ENCODE measurements around the gene AOAH.

AOAH gene

DNA sequence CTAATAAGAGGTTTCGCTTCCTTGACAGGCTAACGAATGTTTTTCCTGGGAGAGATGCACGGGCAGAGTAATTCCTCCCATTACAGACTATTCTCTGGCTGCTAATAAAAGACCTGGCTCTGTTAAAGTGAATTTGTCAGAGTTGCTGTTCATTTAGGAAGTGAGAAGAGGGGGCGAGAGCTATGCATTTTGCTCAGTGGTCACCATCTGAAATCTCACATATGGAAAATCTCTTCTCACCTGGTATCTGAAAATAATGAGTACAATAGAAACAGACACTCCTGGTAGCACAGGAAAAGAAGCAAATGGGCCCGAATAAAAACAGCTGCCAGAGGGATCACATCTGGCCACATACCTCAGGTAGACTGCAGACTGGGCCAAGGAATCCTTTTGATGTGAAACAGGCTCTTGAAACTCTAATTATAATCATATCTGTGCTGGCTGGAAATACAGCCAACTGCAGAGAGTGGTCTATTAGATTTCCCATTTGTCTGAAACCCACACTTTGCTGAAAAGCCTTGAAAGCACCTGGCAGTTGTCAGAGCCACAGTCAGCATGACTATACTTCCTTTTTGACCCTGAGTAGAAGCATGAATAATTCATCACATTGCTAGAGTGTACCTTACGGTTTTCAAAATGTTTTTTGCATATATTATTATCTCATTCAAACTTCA is 33.6 kb downstream of the AOAH start:
- no peak for DNase-seq

DNA sequence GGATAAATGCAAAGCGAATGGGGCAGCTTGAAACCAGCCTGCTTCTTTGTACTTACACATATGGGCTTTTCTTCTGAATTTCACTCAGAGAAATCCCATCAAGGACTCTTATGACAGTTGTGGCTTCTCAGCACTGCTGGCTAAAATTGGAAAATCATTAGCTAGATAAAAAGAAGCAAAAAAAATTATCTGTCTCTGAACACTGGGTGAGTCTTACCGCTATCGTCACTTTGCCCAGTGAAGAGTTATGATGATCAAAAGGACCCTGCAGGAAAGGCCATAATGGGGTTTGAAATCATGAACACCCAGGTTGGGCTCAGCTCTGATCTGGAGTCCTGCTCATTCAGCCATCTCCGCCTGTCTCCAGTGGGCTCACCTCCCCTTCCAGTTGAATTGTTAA is 34.3 kb downstream of the AOAH start:
- DNase-seq = no peak

DNA sequence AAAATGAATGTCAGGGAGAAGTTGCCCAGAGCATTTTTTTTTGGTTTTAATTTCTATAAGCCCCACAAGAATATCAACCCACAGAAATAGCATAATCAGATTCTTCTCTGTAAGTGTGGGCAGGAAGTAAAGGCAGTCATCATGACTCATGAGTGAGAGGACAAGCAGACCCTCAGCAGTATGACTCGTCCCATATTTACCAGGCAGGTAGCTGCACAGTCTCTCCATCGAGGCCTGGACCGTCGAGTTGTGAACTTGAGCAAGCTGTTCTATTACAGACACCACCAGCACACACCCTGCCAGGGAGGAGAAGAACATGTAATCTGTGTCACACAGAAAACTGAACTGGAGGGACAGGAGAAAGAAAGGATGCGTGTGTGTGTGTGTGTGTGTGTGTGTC is 37.8 kb downstream of the AOAH start:
- DNase-seq = peak; percentile 18 to 43

DNA sequence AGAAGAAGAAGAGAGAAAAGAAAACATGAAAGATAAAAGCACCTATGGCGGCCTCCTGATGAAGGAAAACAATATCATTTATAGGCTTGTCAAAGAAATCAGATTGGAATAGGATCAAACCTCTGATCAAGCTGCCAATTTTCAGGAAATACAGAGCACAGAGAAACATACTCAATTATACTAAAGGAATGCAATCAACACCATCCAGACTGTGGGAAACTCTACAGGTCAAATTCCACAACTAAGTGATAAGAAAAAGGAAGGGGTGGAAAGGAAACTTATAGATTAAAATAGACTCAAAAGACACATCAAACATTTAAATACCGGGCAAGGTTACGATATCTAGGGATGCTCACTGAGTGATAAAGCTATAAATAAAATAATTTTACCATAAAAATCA is 39.3 kb downstream of the AOAH start:
- no peak for DNase-seq

DNA sequence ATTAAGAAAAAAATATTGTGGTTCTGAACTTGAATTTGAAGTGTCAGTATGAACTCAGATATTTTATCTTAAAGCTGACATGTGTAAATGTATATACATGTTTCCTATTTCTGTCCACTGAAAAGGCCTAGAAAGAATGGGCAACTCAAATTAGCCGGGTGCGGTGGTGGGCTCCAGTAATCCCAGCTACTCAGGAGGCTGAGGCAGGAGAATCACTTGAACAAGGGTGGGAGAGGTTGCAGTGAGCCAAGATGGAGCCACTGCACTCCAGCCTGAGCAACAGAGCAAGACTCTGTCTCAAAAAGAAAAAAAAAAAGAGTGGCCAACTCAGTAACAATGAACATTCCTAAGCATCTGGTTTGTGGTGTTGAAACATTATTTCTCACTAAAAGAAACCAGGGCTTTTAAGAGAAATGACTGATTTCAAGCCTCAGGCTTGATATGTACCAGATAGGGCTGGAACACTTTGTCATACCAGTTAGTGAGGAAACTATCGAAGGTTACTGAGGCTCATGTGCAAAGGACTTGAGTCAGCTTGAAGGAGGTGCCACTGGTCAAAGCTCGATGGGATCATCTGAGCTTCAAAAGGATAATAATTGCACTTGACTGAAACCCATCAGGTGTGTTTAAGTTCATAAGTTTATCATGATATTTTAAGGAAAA is 40.5 kb downstream of the AOAH start:
- DNase-seq = no peak

DNA sequence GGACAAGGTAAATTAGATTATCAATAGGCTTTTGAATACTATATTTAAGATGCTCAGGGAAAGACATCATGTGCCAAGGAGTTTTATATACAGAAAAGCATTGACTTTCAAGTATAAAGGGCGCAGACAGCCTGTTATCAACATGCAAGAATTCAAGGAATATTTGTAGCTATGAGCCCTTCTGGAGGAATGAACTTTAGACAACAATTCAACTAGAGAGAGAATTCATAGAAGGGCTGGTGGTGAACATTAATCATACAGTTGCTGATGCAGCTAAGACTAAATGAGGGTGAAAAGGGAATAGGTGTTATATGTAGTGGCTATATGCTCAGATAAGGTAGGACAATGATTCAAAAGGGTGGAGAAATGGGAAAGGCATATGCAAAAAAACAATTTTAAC is 41.2 kb downstream of the AOAH start:
- no peak for DNase-seq

DNA sequence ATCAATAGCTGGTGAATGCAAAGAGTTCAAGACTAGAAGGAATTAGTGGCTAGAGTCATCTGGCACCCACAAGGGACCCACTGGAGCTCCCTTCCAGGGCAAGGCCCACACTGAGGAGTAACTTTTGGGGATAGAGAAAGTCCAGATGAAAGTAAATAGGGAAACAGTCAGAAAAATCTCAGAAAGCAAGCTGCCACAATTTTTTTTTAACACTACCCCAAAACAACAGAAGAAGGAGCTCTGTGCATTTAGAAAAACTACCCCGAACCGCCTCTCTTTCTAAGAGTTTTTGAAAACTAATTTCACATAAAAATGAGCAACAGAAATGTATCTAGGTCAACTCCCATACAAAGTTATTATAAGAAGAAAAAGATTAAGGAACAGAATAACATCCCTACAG is 42.2 kb downstream of the AOAH start:
- no peak for DNase-seq

DNA sequence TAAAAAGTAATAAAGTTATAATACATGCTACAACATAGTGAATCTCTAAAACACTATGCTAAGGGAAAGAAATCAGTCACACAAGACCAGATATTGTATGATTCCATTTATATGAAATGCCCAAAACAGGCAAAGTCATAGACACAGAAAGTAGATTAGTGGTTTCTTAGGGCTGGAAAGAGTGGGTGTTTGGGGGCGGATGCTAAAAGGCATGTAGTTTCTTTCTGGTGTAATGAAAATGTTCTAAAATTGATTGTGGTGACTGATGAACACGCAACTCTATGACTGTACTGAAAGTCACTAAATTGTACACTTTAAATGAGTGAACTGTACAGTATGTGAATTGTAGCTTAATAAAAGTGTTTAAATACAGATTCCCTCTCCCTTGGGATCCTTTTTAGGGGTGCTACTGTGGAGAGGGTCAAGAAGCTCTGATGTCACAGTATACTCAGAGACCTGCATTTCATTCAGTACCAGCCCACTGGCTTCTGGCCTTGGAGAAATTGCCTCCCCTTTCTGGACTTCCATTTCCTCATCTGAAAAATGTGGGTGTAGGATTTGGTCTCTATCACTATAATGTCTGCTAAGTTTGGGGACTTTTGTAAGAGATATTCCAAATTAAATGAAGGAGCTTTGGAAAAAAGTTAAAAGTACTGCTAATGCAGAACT is 46.4 kb downstream of the AOAH start:
- peak in 1 of 2 donors; percentile 24 for DNase-seq

DNA sequence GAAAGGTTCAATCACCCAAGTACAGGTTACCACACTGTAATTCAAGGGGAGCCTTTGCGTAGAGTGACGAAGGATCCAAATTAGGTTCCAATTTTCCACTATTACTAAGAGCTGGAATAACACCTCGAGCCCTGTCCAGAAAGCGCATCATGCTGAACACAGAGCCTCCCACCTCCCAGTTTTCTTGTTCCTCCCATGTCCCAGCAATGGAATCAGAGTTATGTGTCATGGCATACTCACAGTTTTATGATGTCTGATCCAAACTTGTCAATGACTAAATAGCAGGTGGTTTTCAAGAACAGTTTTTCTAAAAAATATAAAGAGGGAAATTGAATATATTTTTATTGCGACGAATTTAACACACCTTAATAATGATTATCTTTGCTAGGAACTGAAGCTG is 50.6 kb downstream of the AOAH start:
- DNase-seq = no peak

DNA sequence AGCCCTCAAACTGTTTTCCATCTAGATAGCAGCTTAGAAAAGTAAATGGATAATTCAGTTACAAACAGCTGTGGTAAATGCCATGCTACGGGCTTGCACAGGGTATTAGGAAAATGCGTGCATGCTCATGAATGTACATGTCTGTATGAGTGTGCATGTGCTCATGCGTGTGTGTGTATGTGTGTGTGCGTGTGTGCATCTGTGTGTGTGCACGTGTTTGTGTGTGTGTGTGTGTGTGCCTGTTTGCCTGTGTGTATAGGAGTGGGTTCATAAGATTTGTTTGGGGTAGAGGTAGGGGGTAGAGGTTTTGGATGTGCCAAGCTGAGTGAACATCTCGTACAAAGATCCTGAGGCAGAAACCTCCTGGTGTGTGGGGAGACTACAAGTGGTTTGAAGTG is 52.9 kb downstream of the AOAH start:
- no peak for DNase-seq

DNA sequence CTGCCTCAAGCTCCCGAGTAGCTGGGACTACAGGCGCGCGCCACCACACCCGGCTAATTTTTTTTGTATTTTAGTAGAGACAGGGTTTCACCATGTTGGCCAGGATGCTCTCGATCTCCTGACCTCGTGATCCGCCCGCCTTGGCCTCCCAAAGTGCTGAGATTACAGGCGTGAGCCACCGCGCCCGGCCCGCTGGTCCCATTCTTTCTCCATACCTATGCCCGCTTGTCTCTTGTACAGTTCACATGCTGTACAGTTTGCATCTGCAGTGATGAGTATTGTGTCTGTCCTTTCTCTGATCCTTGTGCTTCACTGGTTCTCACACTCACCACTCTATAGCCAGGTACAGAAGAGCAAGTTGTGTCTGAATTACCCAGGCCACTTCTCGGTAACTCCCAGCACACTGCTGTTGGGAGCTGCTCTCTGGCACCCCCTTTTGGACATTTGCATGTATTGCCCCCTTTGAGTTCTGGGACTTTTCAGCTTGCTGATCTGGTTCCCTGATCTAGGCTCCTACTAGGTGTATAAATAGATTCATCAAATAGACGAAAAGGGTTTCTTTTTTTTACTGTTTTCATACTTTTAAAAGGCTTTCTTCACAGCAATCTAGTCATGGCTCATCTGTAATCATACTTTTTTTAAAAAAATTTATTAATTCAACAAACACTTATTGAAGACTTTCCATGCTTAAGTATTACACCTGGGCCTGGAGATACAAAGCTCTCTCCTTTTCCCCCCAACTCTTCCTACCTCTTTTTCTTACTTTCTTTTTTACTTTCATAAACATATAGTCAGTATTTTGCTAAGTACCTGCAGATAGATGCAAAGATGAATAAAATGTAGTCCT is 53.5 kb downstream of the AOAH start:
- DNase-seq = peak; percentile 75 to 80

DNA sequence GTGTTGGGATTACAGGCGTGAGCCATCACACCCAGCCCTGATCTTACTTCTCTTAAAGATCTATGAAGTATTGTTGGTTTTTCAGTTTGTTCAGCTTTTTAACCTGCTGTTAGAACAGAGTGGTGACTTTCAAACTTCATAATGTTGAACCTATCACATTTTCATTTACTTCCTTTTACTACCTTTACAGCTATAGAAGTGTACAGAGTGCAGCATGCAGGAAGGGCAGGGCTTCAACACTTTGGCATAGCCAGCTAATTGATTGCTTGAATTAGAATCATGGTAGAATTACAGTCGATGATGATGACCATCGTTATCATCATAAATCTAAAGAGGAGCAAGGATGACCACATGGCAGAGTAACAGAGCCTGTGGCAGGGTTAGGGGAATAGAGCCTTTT is 55.5 kb downstream of the AOAH start:
- DNase-seq = no peak

DNA sequence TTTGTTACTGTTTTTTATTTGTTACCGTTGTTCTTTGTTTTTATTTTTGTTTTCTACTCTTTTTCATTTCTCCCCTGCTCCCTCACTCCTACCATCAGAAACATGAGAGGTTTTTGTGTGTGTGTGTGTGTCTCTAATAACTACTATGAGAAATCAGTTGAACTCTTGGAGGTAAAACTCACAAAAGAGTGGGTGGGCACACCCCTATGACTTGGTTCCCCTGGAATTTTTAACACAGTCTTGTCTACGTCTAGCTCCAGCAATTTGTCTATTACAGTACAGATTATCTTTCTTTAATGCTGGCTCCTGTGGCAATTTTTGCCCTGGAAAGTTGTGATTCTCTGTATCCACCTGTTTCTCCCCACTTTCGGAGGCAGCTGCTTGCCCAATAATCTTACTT is 56.2 kb downstream of the AOAH start:
- no peak for DNase-seq

DNA sequence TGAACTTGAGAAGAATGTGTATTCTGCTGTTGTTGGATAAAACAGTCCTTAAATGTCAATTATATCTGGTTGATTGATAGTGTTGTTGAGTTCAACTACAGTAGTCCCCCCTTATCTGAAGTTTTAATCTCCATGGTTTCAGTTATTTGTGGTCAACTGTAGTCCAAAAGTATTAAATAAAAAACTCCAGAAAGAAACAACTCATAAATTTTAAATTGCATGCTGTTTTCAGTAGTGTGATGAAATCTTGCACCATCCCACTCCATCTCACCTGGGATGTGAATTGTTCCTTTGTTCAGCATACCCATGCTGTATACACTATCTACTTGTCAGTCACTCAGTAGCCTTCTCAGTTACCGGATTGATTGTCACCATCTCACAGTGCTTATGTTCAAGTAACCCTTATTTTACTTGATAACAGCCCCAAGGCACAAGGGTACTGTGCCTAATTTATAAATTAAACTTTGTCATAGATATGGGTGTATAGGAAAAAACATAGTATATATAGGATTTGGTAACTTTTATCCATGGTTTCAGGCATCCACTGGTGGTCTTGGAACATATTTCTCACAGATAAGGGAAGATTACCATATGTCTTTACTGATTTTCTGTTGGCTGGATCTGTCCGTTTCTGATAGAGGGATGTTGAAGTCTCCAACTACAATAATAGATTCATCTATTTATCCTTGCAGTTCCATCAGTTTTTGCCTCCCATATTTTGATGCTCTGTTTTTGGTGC is 57.1 kb downstream of the AOAH start:
- no peak for DNase-seq

DNA sequence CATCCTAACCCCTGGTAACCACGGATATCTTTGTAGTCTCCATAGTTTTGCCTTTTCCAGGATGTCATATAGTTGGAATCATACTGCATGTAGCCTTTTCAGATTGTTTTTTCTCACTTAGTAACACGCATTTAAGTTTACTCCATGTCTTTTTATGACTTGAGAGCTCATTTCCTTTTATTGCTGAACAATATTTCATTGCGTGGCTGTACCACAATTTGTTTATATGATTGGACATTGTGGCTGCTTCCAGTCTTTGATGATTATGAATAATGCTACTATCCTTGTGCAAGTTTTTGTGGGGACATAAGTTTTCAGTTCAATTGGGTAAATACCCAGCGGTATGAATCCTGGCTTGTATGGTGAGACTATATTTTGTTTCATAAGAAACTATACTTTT is 60.8 kb downstream of the AOAH start:
- DNase-seq = no peak

DNA sequence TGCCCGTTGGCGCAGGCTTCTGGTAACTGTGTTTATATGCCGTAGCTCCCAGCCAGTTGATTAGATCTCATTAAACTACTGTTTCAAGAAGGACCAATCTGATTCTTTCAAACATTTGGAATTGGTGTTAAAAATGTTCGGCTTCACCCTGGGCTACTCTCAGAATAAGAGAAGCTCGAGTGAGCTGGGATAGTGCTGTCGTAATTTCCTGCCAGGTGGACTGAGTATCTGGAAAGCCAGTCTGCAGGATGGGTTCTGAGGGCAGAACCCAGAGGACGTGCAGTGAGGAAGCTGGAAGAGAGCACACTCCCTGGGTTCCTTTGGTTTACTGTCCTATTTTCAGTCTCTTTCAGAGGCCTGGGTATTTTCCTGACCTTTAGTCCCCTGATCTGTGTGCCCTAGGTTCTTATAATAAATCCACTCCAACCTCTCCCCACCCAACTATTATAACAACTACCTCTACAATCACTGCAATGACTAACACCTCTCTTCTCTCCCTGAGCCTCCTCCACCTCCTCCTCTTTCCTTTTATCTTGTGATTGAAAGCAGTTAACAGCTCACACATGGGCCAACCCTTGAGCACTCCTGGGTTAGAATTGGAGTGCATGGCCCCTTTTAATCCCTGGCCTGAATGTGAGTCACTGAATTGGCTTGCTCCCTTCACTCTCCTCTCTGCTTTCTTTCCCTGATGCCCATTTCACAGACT is 63.0 kb downstream of the AOAH start:
- DNase-seq = no peak

DNA sequence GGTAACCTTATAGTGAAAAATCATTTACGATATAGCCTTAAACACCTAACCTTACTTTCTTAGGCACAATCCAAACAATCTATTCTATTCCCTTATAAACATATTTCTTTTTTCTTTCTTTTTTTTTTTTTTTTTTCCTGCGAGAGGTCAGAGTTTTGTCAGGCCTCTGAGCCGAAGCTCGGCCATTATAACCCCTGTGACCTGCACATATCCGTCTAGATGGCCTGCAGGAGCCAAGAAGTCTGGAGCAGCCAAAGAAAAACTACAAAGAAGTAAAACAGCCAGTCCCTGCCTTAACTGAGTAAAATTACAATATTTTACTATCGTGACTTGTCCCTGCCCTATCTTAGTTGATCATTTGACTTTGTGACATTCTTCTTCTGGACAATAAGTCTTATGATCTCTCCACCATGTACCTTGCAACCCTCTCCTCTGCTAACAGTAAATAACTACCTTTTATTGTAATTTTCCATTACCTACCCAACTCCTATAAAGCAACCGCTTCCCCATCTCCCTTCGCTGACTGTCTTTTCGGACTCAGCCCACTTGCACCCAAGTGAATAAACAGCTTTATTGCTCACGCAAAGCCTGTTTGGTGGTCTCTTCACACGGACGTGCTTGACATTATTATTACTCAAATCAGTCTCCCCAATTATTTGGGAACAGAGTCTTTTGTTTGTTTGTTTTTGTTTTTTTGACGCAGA is 64.5 kb downstream of the AOAH start:
- no peak for DNase-seq

DNA sequence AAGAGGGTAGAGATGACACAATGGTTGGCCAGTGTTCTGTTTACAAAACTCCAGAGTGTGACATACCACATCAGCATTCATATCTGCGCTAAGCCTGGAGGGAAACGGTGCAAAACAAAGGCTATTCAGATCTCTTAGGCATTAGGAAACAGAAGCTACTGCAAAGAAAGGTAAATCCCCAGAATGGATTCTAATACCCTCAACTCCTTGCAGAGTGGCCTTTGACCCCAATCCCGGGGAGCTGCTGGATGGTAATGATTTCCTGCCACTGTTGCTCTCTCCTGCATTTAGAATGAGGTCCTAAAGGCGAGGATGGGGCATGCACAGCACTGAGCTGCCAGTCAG is 65.2 kb downstream of the AOAH start:
- no peak for DNase-seq

DNA sequence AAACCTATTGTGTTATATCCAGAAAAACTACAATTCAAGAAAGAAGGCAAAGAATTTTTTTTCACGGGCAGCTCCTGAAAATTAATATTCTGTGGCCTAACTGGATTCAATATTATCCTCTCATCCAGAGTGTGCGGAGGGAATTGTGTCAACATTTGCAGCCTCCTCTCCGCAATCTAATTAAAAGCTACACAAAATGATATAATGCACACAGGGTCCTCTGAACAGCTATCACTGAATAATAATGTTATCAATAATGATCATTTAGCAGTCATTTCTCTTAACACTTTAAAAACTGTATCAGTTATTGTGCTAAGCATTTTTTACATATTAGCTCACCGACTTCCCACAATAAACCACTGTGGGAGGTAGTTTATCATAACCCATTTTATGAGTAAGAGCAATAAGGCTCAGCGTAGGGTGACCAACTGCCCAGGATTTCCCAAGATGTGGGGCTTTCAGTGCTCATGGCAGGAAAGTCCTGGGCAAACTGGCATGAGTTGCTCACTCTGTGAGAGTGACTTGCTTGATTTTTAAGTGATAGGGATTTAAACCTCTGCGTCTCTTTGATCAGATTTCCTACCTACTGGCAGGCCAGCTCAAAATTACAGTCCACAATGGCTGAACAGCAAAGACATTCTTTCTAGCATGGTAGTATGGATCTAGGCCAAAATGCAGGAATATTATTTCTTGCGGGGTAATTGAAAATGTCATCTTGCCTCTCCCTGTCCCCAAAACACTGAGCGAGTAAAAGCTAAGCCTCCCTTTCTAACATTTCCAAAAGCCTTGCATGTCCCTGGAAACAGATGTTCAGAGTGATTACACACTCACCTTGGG is 65.7 kb downstream of the AOAH start:
- no peak for DNase-seq

DNA sequence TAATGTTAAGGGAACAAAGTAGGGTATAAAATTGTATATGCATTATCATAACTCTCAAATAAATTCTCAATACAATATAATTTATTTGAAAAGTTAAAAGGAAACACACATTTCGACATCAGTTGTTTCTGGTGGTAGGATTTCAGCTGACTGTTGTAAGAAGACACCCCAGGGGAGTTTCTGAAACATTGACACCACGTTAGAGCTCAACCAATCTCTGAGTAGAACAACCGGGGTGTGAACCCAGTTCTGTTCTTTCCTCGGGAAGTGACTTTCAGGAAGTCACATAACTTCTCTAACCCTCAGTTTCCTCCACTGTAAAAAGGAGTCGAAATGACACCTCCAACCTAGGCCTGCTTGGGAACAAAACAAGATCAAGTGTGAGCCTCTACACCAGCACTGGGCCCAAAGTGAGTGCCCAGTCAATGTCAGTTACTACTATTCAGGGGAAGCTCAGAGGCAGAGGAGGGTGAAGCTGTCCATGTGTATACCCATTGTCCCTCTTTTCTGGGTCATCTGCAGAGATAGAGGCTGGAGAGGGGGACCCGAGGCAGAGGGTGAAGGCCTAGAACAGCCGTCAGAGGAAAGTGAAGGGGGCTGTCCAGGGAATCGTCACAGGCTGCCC is 67.1 kb downstream of the AOAH start:
- DNase-seq = peak; percentile 17 to 31
